ENCODE measurements around the gene SNX32.

The SNX32 gene

GRCh38 chr11:65864706-65865471 lies 31.1 kb downstream of the SNX32 start:
- Histone ChIP-seq H3K4me1 (ENCODE audit: control insufficient read depth, insufficient read depth, low read length) (peaks cover 11% of the 10 kb centered on the region), H3K27ac (ENCODE audit: low read depth, low read length) (no peak overlapping the region), H3K36me3 (ENCODE audit: control insufficient read depth, insufficient read depth, low read length) (peaks cover 29% of the 10 kb centered on the region), H3K4me3 (ENCODE audit: low read length) (no peak overlapping the region), H3K27me3 (ENCODE audit: control insufficient read depth, insufficient read depth, low read length) (no peaks in the 10 kb centered on the region), H3K9ac (ENCODE audit: low read length) (no peak overlapping the region)

GRCh38 chr11:65865550-65866172 lies 31.9 kb downstream of the SNX32 start:
- Histone ChIP-seq H3K4me1 (ENCODE audit: control insufficient read depth, insufficient read depth, low read length) (peaks cover 9% of the 10 kb centered on the region), H3K4me3 (ENCODE audit: low read length) (no peak overlapping the region), H3K27me3 (ENCODE audit: control insufficient read depth, insufficient read depth, low read length) (no peaks in the 10 kb centered on the region), H3K36me3 (ENCODE audit: control insufficient read depth, insufficient read depth, low read length) (peaks cover 29% of the 10 kb centered on the region), H3K27ac (ENCODE audit: low read depth, low read length) (no peak overlapping the region), H3K9ac (ENCODE audit: low read length) (no peak overlapping the region)

GRCh38 chr11:65866509-65867283 lies 32.9 kb downstream of the SNX32 start:
- peaks cover 7% of the 10 kb centered on the region for H3K4me1 ChIP-seq (ENCODE audit: control insufficient read depth, insufficient read depth, low read length)

GRCh38 chr11:65867284-65868071 lies 33.7 kb downstream of the SNX32 start:
- H3K4me3 ChIP-seq (ENCODE audit: low read length) = no peak overlapping the region
- H3K27ac ChIP-seq (ENCODE audit: low read depth, low read length) = peak overlapping the region; percentile 2
- H3K36me3 ChIP-seq (ENCODE audit: control insufficient read depth, insufficient read depth, low read length) = peaks cover 25% of the 10 kb centered on the region
- H3K27me3 ChIP-seq (ENCODE audit: control insufficient read depth, insufficient read depth, low read length) = no peaks in the 10 kb centered on the region
- peaks cover 8% of the 10 kb centered on the region for H3K4me1 ChIP-seq (ENCODE audit: control insufficient read depth, insufficient read depth, low read length)
- no peak overlapping the region for H3K9ac ChIP-seq (ENCODE audit: low read length)

More at GRCh38 chr11:65866509-65867283, 32.9 kb downstream of the SNX32 start:
- H3K27ac ChIP-seq (ENCODE audit: low read depth, low read length) = no peak overlapping the region
- no peak overlapping the region for H3K4me3 ChIP-seq (ENCODE audit: low read length)
- no peaks in the 10 kb centered on the region for H3K27me3 ChIP-seq (ENCODE audit: control insufficient read depth, insufficient read depth, low read length)
- H3K36me3 ChIP-seq (ENCODE audit: control insufficient read depth, insufficient read depth, low read length) = peaks cover 29% of the 10 kb centered on the region
- no peak overlapping the region for H3K9ac ChIP-seq (ENCODE audit: low read length)

GRCh38 chr11:65868076-65868667 lies 34.4 kb downstream of the SNX32 start:
- Histone ChIP-seq H3K36me3 (ENCODE audit: control insufficient read depth, insufficient read depth, low read length) (peaks cover 23% of the 10 kb centered on the region), H3K27ac (ENCODE audit: low read depth, low read length) (peak overlapping the region; percentile 9), H3K4me3 (ENCODE audit: low read length) (no peak overlapping the region), H3K9ac (ENCODE audit: low read length) (no peak overlapping the region), H3K4me1 (ENCODE audit: control insufficient read depth, insufficient read depth, low read length) (peaks cover 8% of the 10 kb centered on the region), H3K27me3 (ENCODE audit: control insufficient read depth, insufficient read depth, low read length) (no peaks in the 10 kb centered on the region)

- Histone ChIP-seq H3K4me3 (ENCODE audit: low read length) (no peak overlapping the region), H3K36me3 (ENCODE audit: control insufficient read depth, insufficient read depth, low read length) (peaks cover 18% of the 10 kb centered on the region), H3K9ac (ENCODE audit: low read length) (no peak overlapping the region), H3K27ac (ENCODE audit: low read depth, low read length) (no peak overlapping the region), H3K27me3 (ENCODE audit: control insufficient read depth, insufficient read depth, low read length) (no peaks in the 10 kb centered on the region), H3K4me1 (ENCODE audit: control insufficient read depth, insufficient read depth, low read length) (peaks cover 8% of the 10 kb centered on the region)
These were observed 35.1 kb downstream of the SNX32 start for GRCh38 chr11:65868907-65869306.

- H3K27me3 ChIP-seq (ENCODE audit: control insufficient read depth, insufficient read depth, low read length) = no peaks in the 10 kb centered on the region
- peaks cover 8% of the 10 kb centered on the region for H3K4me1 ChIP-seq (ENCODE audit: control insufficient read depth, insufficient read depth, low read length)
- no peak overlapping the region for H3K27ac ChIP-seq (ENCODE audit: low read depth, low read length)
- no peak overlapping the region for H3K4me3 ChIP-seq (ENCODE audit: low read length)
- H3K9ac ChIP-seq (ENCODE audit: low read length) = no peak overlapping the region
- H3K36me3 ChIP-seq (ENCODE audit: control insufficient read depth, insufficient read depth, low read length) = peaks cover 9% of the 10 kb centered on the region
These were observed 36.0 kb downstream of the SNX32 start for GRCh38 chr11:65869643-65870306.

GRCh38 chr11:65870307-65870658 lies 36.5 kb downstream of the SNX32 start:
- peaks cover 7% of the 10 kb centered on the region for H3K36me3 ChIP-seq (ENCODE audit: control insufficient read depth, insufficient read depth, low read length)
- H3K4me3 ChIP-seq (ENCODE audit: low read length) = no peak overlapping the region
- H3K9ac ChIP-seq (ENCODE audit: low read length) = no peak overlapping the region
- H3K4me1 ChIP-seq (ENCODE audit: control insufficient read depth, insufficient read depth, low read length) = peaks cover 8% of the 10 kb centered on the region
- H3K27me3 ChIP-seq (ENCODE audit: control insufficient read depth, insufficient read depth, low read length) = no peaks in the 10 kb centered on the region
- peak overlapping the region; percentile 24 for H3K27ac ChIP-seq (ENCODE audit: low read depth, low read length)

GRCh38 chr11:65870706-65871681 lies 37.2 kb downstream of the SNX32 start:
- Histone ChIP-seq H3K36me3 (ENCODE audit: control insufficient read depth, insufficient read depth, low read length) (peaks cover 5% of the 10 kb centered on the region), H3K27me3 (ENCODE audit: control insufficient read depth, insufficient read depth, low read length) (no peaks in the 10 kb centered on the region), H3K4me3 (ENCODE audit: low read length) (peak overlapping the region; percentile 68), H3K9ac (ENCODE audit: low read length) (no peak overlapping the region), H3K4me1 (ENCODE audit: control insufficient read depth, insufficient read depth, low read length) (peaks cover 8% of the 10 kb centered on the region), H3K27ac (ENCODE audit: low read depth, low read length) (peak overlapping the region; percentile 93)

GRCh38 chr11:65871811-65872548 lies 38.2 kb downstream of the SNX32 start:
- H3K36me3 ChIP-seq (ENCODE audit: control insufficient read depth, insufficient read depth, low read length) = peaks cover 5% of the 10 kb centered on the region
- peak overlapping the region; percentile 68 for H3K4me3 ChIP-seq (ENCODE audit: low read length)
- H3K9ac ChIP-seq (ENCODE audit: low read length) = peak overlapping the region; percentile 39
- peaks cover 8% of the 10 kb centered on the region for H3K4me1 ChIP-seq (ENCODE audit: control insufficient read depth, insufficient read depth, low read length)
- no peaks in the 10 kb centered on the region for H3K27me3 ChIP-seq (ENCODE audit: control insufficient read depth, insufficient read depth, low read length)
- H3K27ac ChIP-seq (ENCODE audit: low read depth, low read length) = peak overlapping the region; percentile 93
